HG02884 (cell line): ENCODE measurements around the gene SLX4.
"Not testable (repeated sequence)": the region's sequence is repeated elsewhere in the genome, so short reads cannot be mapped to it uniquely, and the experiment has no call there.

Experiments used
- ATAC-seq: cut with Tn5 transposase; IDR thresholded peaks from one replicate; pipeline ENCODE4 v1.9.1; 2021; ENCODE audit warnings: mild to moderate bottlenecking, moderate library complexity; ENCODE audit not compliant: unreplicated experiment

Gene SLX4

GRCh38 chr16:3611146-3611975 lies at the start of gene SLX4:
Gene SLX4 (minus strand): TSS chr16:3611606. CDS start chr16:3608964, 2,642 bp downstream.
- ATAC-seq, result peak; percentile 77

GRCh38 chr16:3659251-3659650 lies 47.8 kb upstream of the SLX4 start:
- no peak for ATAC-seq

GRCh38 chr16:3656491-3657468 lies 45.4 kb upstream of the SLX4 start:
- no peak for ATAC-seq

- not testable (repeated sequence) for ATAC-seq
Measured at GRCh38 chr16:3656160-3656490, 44.7 kb upstream of the SLX4 start.

- no peak for ATAC-seq
Measured at GRCh38 chr16:3655396-3656159, 44.2 kb upstream of the SLX4 start.

DNA sequence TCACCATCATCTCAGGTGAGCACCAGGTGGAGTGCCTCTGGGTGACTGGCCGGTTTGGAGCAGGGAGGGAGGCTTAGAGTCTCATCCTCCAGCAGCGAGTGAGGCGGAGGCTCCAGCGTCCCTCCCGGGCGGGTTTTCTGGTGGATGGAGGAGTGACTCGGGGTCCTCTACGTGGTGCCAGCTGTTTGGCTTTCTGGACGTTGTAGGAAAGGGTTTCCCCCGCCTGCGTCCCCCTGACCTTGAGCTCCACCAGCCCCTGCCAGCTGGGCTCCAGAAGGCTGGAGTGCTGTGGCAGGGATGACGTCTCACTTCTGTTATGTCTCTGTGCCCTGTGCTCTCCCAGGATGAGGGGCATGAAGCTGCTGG lies 43.6 kb upstream of the SLX4 start:
- ATAC-seq, result no peak

GRCh38 chr16:3654249-3654991 lies 43.0 kb upstream of the SLX4 start, which contains the start of gene DNASE1:
Gene DNASE1 (plus strand): TSS chr16:3654691. CDS start chr16:3655374, 683 bp downstream.
- no peak for ATAC-seq

DNA sequence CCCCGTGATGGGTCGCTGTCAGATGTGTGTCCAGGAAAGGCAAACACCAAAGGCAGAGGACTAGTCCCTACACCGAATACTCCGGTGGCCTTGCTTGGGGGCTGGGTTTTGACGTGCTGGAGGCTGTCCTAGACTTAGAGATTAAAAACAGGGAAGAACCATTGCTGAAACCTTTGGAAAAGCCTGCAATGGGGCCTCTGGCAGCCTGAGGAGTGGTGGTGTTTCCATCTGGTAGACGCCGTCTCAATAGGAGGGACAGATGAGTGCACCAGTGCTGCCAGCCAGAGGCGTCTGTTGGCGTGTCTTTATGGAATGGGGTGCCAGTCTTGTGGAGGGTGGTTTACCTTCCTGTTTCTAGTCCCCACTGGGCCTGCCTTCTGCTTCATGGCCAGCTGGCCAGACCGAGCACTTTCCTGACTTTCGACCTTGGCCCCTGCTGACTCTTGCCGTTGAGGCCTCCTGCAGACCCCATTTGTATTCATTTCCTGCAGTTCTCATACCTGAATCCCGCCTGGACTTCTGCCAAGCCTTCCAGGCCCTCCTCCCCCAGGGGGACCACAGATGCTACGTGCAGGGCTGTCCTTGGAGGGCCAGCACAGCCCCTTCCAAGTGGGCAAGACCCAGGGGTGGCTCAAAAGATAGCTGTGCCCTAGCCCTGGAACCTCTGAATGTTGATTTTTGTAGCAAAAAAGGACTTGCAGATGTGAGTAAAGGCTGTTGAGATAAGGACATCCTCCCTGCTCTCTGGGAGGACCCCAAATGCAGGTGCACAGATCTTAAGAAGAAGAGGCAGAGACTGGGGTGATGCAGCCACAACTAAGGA lies 41.2 kb upstream of the SLX4 start:
- ATAC-seq, result no peak

GRCh38 chr16:3651461-3652372 lies 40.3 kb upstream of the SLX4 start:
- ATAC-seq, result no peak

DNA sequence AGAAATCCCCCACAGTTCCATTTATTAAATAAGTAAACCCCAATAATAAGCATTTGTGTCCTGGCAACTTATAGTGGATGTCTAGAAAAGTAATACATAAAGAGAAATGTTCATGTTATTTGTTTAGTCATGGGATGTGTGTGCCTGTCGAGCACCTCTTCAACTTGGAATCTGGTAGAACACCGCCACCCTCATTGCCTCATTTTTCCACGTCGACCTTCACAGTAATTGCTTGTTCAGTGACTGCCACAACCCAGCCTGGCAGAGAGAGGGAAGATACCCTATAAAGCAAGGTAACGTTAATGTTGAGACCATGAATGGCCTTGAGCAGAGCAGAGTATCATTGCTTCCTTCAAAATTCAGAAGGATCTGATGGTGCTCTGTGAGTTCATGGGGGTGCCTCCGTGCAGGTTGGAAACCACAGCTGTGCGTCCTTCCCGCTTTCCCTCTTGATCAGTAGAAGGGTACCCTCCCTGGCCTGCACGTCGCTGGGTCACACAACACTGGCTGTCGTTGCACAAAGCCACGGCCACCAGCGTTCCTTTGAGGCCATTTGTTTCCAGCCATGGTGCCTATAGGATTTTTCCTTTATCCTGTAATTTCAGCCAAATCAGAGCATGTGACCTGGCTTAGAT lies 39.3 kb upstream of the SLX4 start:
- no peak for ATAC-seq

- ATAC-seq, result no peak
Measured at GRCh38 chr16:3646348-3646920, 35.0 kb upstream of the SLX4 start.

DNA sequence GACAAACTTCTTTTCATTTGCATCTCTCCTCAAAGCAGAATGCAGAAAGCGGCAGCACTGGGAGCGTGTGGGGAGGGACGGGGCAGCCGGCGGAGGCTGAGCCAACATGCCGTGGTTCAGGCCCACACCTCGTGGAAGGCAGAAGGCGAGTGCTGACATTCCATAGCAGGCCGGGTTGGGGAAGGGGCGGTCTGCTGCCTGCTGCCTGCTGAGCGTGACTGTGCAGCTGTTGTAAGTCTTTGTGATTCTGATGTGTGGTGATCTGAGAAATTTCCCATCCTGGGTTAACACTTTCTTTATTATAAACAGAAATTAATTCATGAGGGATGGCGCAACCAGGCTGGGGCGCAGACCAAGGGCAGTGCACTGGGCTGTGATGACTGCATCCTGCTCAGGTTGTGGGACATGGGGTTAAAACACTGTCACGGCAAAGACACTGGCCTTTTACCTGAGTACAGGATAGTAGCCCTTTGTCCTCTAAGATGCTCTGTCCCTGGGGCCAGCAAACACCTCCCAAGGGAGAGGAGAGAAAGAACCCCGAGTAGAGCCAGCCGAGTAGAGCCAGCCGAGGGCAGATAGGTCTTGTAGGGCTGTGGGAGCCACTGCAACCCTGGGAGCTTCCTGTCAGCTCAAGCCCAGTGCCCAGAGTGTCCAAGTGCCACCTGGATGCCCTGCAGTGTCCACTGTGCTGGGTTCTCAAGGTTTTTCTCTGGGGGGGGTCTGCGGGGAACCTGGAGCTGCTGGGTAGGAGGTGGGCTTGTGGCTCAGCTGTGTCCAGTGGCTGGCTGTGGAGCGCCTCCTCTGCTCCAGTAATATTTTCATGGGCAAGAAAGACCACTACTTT lies 34.3 kb upstream of the SLX4 start:
- ATAC-seq, result no peak

DNA sequence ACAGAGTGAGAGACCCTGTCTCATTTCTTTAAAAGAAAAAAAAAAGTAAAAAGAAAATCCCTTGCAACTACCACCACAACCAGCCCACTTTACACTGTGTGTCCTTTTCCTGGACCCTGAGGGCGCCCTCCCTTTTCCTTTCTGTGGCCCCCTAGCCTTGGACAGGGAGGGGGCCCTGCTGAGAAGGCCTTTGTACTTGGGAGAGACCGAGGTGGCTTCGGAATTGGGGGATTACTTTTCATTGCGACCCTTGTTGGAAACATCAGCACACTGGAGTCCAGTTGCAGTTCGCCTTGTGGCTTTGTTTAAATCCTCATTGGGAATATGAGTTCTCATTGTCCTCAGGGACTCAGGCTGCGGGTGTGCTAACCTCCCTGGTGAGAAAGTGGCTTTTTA lies 33.7 kb upstream of the SLX4 start:
- ATAC-seq, result no peak

DNA sequence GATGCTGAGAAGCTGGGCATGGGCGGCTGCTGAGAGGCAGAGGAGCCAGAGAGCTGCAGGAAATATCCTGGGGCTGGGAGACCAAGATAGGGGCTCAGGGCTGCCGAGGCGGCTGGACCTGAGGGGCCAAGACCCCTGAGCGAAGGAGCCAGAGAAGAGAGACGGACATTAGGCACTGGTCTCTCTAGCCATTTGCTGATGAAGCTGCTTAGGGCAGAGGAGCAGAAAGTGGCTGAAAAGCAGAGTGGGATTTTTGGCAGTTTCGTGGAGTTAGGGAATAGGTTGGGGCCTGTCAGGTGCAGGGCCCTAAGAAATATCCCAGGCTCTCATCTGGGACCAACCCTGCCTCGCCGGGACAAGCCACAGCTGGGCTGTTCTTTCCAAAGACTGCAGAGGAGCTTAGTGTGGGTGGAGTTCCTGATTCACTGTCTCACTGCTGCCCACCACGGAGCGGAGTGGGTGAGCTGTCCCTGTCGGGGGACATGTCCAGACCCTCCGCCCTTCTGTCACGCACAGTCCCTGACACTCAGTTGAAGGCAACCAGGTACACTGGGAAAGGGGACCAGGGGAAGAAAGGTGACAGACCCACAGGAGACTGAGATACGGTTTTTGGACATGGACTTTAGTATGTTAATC lies 31.8 kb upstream of the SLX4 start:
- no peak for ATAC-seq

- ATAC-seq, result no peak
Measured at GRCh38 chr16:3642397-3643094, 31.1 kb upstream of the SLX4 start.
